ENCODE measurements around the gene SORT1.
"Not testable (repeated sequence)": the region's sequence is repeated elsewhere in the genome, so short reads cannot be mapped to it uniquely, and the experiment has no call there.

The SORT1 gene

DNA sequence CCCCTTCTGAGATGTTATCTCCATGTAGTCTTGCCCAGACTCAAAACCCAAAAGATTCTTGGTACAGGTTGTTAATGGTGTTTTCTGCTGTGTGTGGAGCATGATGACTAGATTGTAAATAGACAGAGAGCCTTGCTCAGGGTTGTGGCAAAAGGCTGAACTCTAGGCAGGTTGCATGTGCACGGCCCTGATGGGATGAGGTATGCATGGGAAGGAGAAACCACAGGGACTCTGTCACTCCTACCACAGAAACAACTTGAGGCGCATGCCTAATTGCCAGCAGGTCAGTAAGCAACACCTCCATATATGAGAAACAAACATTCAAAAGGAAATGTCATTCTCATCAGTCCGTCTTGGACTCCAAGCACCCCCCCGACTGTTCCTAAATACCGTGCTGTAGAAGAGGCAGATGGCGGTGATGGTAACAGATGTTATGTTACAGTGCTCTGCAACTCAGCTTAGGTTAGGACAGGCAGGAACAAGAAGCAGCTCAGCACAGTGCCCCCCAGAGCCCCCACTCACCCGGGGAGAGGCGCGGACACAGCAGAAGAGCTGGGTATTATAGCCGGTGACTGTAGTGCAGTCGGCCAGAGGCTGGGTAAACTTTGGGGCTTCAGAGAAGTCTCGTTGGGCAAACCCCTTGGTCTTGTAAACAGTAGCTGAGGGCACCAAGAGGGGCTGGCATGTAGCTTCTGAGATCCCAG, 101.9 kb downstream of the SORT1 start:
- no peak overlapping the region for H3K4me3 ChIP-seq (ENCODE audit: control insufficient read depth, low read depth, low read length)
- DNase-seq (ENCODE audit: low read depth) = no peak
- no peak for TF ChIP-seq CTCF (conservative IDR thresholded peaks at IDR 0.05; ENCODE audit: control insufficient read depth, insufficient read depth, low read depth, low read length)

- H3K4me3 ChIP-seq (ENCODE audit: control insufficient read depth, low read depth, low read length) = no peak overlapping the region
- no peak for TF ChIP-seq CTCF (conservative IDR thresholded peaks at IDR 0.05; ENCODE audit: control insufficient read depth, insufficient read depth, low read depth, low read length)
Observed at GRCh38 chr1:109294481-109294880, 103.2 kb downstream of the SORT1 start.

DNA sequence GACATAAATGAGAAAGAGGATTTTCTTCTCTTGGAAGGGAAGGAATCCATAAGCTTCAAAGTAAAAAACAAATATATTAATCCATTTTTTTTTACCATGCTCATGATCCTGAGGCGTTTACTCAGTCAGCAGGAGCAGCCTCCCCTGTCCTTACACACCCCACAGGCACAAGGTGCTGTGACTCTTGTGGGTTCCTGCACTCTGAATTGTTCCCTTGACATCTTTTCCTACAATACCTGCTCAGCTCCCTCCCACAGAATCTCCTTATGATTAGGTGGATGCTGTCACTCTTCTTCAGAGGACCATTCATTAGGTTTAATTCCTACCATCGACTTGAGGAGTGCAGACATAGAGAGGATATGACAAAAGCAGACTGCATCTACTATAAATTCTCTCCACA, 104.7 kb downstream of the SORT1 start:
- no peak for DNase-seq (ENCODE audit: low read depth)
- H3K4me3 ChIP-seq (ENCODE audit: control insufficient read depth, low read depth, low read length) = no peak overlapping the region
- no peak for TF ChIP-seq CTCF (conservative IDR thresholded peaks at IDR 0.05; ENCODE audit: control insufficient read depth, insufficient read depth, low read depth, low read length)

More at GRCh38 chr1:109294481-109294880, 103.2 kb downstream of the SORT1 start:
- no peak for DNase-seq (ENCODE audit: low read depth)

- DNase-seq (ENCODE audit: low read depth) = no peak
- no peak for TF ChIP-seq CTCF (conservative IDR thresholded peaks at IDR 0.05; ENCODE audit: control insufficient read depth, insufficient read depth, low read depth, low read length)
- no peak overlapping the region for H3K4me3 ChIP-seq (ENCODE audit: control insufficient read depth, low read depth, low read length)
Observed at GRCh38 chr1:109292364-109292763, 105.4 kb downstream of the SORT1 start.

GRCh38 chr1:109290998-109291397, 106.7 kb downstream of the SORT1 start:
- TF ChIP-seq CTCF (conservative IDR thresholded peaks at IDR 0.05; ENCODE audit: control insufficient read depth, insufficient read depth, low read depth, low read length) = no peak
- no peak overlapping the region for H3K4me3 ChIP-seq (ENCODE audit: control insufficient read depth, low read depth, low read length)
- DNase-seq (ENCODE audit: low read depth) = no peak

DNA sequence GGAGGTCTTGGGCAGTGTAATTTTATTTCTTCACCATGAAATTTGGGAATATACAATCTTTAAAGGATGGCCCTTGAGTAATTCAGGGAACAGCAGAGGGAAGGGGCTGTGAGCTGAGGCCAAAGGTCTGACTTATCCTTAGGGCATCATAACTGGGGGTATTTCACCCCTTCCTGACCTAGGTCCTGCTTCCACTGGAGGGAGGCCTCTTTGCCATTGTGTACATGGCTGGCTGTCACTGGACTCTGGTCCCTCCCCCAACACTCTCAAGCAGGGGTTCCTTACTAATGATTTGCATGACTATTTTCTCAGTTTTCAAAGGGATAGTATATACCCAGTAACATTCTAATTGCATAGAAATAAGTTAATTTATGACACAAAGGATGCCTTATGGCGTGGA, 107.6 kb downstream of the SORT1 start:
- H3K4me3 ChIP-seq (ENCODE audit: control insufficient read depth, low read depth, low read length) = no peak overlapping the region
- TF ChIP-seq CTCF (conservative IDR thresholded peaks at IDR 0.05; ENCODE audit: control insufficient read depth, insufficient read depth, low read depth, low read length) = no peak
- no peak for DNase-seq (ENCODE audit: low read depth)

- DNase-seq (ENCODE audit: low read depth); H3K4me3 ChIP-seq (ENCODE audit: control insufficient read depth, low read depth, low read length): not testable (repeated sequence)
Observed at GRCh38 chr1:109286762-109287161, 111.0 kb downstream of the SORT1 start.

Measured in fibroblast of mammary gland (primary cell).